AG04449 (cell line): Measurements from ENCODE around the gene TOX2.

Experiments used
- CTCF ChIA-PET: fragments of 350-600 bp; formaldehyde crosslinking; extraction: SDS; loops from one replicate; lab custom pipeline; 2021; ENCODE audit warnings: antibody characterized with exemption; lab: Yijun Ruan, JAX
- POLR2A ChIA-PET: fragments of 400-600, 350-600 bp; formaldehyde crosslinking; extraction: SDS; loops from one replicate; lab custom pipeline; 2020; ENCODE audit warnings: antibody characterized with exemption, inconsistent platforms; lab: Yijun Ruan, JAX
- DNase-seq: peaks from one replicate; pipeline ENCODE4 v3.0.0-alpha.2; 2010; ENCODE audit warnings: low read depth, low spot score
- H3K4me3 ChIP-seq: 2 replicates; pipeline ENCODE4 v1.5.1; 2011; ENCODE audit warnings: low read depth, mild to moderate bottlenecking, control low read depth, low read length
- CTCF ChIP-seq: IDR thresholded peaks from one replicate; pipeline ENCODE4 v1.5.1; 2011; ENCODE audit warnings: mild to moderate bottlenecking, moderate library complexity, low read length, control low read depth, inconsistent platforms; ENCODE audit not compliant: insufficient read depth; ENCODE audit errors: missing control alignments

Gene TOX2

GRCh38 chr20:44027343-44028002 lies 112.8 kb downstream of the TOX2 start:
- TF ChIP-seq CTCF: no peak
- ChIA-PET POLR2A (no interaction called here), CTCF (interaction anchor here (1.0 to 1.7 kb wide), 3 partner anchors 53 to 490 kb away, joined by 3 to 4 read pairs (median 3); no protein-coding TSS in a partner anchor)
- DNase-seq: no peak
- H3K4me3 ChIP-seq: no peak overlapping the region

- TF ChIP-seq CTCF: no peak
- DNase-seq: no peak
- POLR2A ChIA-PET: interaction anchor here (1.1 kb wide), 1 partner anchor 10 kb away, joined by 3 read pairs; no protein-coding TSS in a partner anchor
- CTCF ChIA-PET: interaction anchor here (0.8 to 1.7 kb wide), 3 partner anchors 8 to 490 kb away, joined by 3 to 4 read pairs (median 3); no protein-coding TSS in a partner anchor
- no peak overlapping the region for H3K4me3 ChIP-seq
Measured at GRCh38 chr20:44028003-44028730, 113.5 kb downstream of the TOX2 start.

- no peak for DNase-seq
- ChIA-PET POLR2A (interaction anchor here (1.1 kb wide), 1 partner anchor 11 kb away, joined by 3 read pairs; no protein-coding TSS in a partner anchor), CTCF (interaction anchor here (0.8 to 1.6 kb wide), 2 partner anchors 9 to 279 kb away, joined by 3 to 4 read pairs; no protein-coding TSS in a partner anchor)
- no peak for TF ChIP-seq CTCF
- no peak overlapping the region for H3K4me3 ChIP-seq
Measured at GRCh38 chr20:44028868-44029847, 114.5 kb downstream of the TOX2 start.

- DNase-seq: no peak
- no peak for TF ChIP-seq CTCF
- CTCF ChIA-PET: interaction anchor here (1.1 kb wide), 1 partner anchor 338 kb away, joined by 3 read pairs; no protein-coding TSS in a partner anchor
Measured at GRCh38 chr20:44029848-44030230, 115.2 kb downstream of the TOX2 start.

GRCh38 chr20:44030394-44030793 lies 115.7 kb downstream of the TOX2 start:
- POLR2A ChIA-PET: no interaction called here
- TF ChIP-seq CTCF: no peak
- CTCF ChIA-PET: interaction anchor here (1.1 kb wide), 1 partner anchor 339 kb away, joined by 3 read pairs; no protein-coding TSS in a partner anchor

More at GRCh38 chr20:44029848-44030230, 115.2 kb downstream of the TOX2 start:
- POLR2A ChIA-PET: no interaction called here
- H3K4me3 ChIP-seq: no peak overlapping the region

More at GRCh38 chr20:44030394-44030793, 115.7 kb downstream of the TOX2 start:
- no peak for DNase-seq
- no peak overlapping the region for H3K4me3 ChIP-seq
